Measurements from ENCODE around the gene INAVA. TPM values are rescaled to one million over a fixed set of nuclear protein-coding genes. Genes with fewer than 3 reads are reported as not detected.

INAVA gene
- total and polyA plus RNA-seq, 2 of the 13 experiments (the other 11 are each of a cell fraction or from before 2014, with no cell fraction given) = 6.0 to 13.5 TPM

DNA sequence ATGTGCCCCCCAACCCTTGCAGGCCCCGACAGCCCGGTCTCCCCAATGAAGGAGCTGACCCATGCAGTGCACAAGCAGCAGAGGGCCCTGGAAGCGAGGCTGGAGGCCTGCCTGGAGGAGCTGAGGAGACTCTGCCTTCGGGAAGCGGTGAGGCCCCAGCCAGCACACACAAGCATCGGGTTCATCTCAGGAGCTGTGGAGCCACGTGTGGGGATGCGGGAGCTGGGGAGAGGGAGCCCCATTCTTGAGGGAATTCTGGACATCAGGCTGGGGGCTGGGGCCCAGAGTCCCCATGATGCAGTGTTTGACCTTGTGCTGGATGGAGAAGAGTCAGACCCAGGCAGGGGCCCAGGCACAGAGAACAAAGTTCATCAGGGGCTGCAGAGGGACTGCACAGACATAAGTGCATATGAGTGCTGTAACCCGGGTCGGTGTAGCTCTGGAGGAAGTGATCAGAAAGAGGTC, 4.8 kb downstream of the INAVA start (continued):
- TF ChIP-seq FIP1L1 (IDR thresholded peaks at IDR 0.05; ENCODE audit: borderline replicate concordance, insufficient read depth, low read depth, low read length) = no peak
- TF ChIP-seq SP4 (CRISPR knock-in tag; IDR thresholded peaks at IDR 0.05) = no peak
- TF ChIP-seq ZNF331 (CRISPR knock-in tag; IDR thresholded peaks at IDR 0.05) = peak; percentile 18; the same call in 1 of the 2 replicates
- TF ChIP-seq MYC (CRISPR knock-in tag; IDR thresholded peaks at IDR 0.05; ENCODE audit: borderline replicate concordance) = peak; percentile 60; the same call in 1 of the 2 replicates
- TF ChIP-seq RFX5 (IDR thresholded peaks at IDR 0.05; ENCODE audit: low read depth, low read length) = no peak
- TF ChIP-seq E2F5 (CRISPR knock-in tag; conservative IDR thresholded peaks at IDR 0.05) = no peak
- TF ChIP-seq FUBP1 (CRISPR knock-in tag; IDR thresholded peaks at IDR 0.05; ENCODE audit: borderline replicate concordance) = no peak
- TF ChIP-seq SNAPC5 (CRISPR knock-in tag; IDR thresholded peaks at IDR 0.05; ENCODE audit: borderline replicate concordance) = no peak
- TF ChIP-seq SNAI1 (CRISPR knock-in tag; IDR thresholded peaks at IDR 0.05; ENCODE audit: borderline replicate concordance) = no peak
- TF ChIP-seq RFXANK (CRISPR knock-in tag; IDR thresholded peaks at IDR 0.05) = no peak
- TF ChIP-seq IKZF4 (CRISPR knock-in tag; IDR thresholded peaks at IDR 0.05; ENCODE audit: borderline replicate concordance, low read depth, not compliant biosample characterization) = no peak
- TF ChIP-seq CEBPB (IDR thresholded peaks at IDR 0.05; ENCODE audit: borderline replicate concordance, low read depth, low read length) = no peak
- no peak; the same call in 1 of the 2 replicates for TF ChIP-seq ZNF709 (CRISPR knock-in tag; IDR thresholded peaks at IDR 0.05)
- 0 out of 2 replicates have a peak, but pooled peaks have one; percentile 11 for TF ChIP-seq ATF3 (CRISPR knock-in tag; IDR thresholded peaks at IDR 0.05)
- no peak; the same call in 1 of the 2 replicates for TF ChIP-seq ZNF552 (CRISPR knock-in tag; IDR thresholded peaks at IDR 0.05; ENCODE audit: borderline replicate concordance)
- peak; percentile 32; the same call in 1 of the 2 replicates for TF ChIP-seq ARID4A (CRISPR knock-in tag; IDR thresholded peaks at IDR 0.05; ENCODE audit: borderline replicate concordance)
- TF ChIP-seq ZFAT (CRISPR knock-in tag; conservative IDR thresholded peaks at IDR 0.05) = no peak
- no peak for TF ChIP-seq ZNF260 (CRISPR knock-in tag; IDR thresholded peaks at IDR 0.05; ENCODE audit: borderline replicate concordance, low read depth)
- no peak for TF ChIP-seq FOXP4 (CRISPR knock-in tag; IDR thresholded peaks at IDR 0.05)
